ENCODE measurements around the gene FABP2. TPM values are rescaled to one million over a fixed set of nuclear protein-coding genes. Genes with fewer than 3 reads are reported as not detected.

Gene FABP2
- total RNA-seq, 3 donors from 2014 or later (not counting 1 experiment from before 2014, with no cell fraction given): not detected

GRCh38 chr4:119310826-119311225 lies 11.1 kb downstream of the FABP2 start:
- DNase-seq (no peak), ATAC-seq (no peak)
- intact Hi-C loops (cut with micrococcal nuclease): no loop called here
- no peaks in the 10 kb centered on the region for H3K4me1 Mint-ChIP-seq
- H3K27me3 Mint-ChIP-seq (ENCODE audit: low read depth in 2 of 2): peaks cover 21 to 32% of the 10 kb centered on the region in 2 donors
- Histone ChIP-seq H3K4me1 (ENCODE audit: control insufficient read depth, insufficient read depth, low read length) (no peaks in the 10 kb centered on the region), H3K36me3 (ENCODE audit: control insufficient read depth, insufficient read depth, low read length) (no peaks in the 10 kb centered on the region), H3K9me3 (ENCODE audit: control insufficient read depth, insufficient read depth, low read length) (no peaks in the 10 kb centered on the region), H3K4me3 (ENCODE audit: low read length) (no peak overlapping the region), H3K27ac (ENCODE audit: low read length) (no peak overlapping the region), H3K27me3 (ENCODE audit: control insufficient read depth, insufficient read depth, low read length) (no peaks in the 10 kb centered on the region)
- no CpG with 5 or more reads among the region's 1 CpG for WGBS (ENCODE audit: insufficient coverage)
- no peak for TF ChIP-seq CTCF (IDR thresholded peaks at IDR 0.05)
- no peaks in the 10 kb centered on the region for H3K36me3 Mint-ChIP-seq
- H3K9me3 Mint-ChIP-seq: no peaks in the 10 kb centered on the region
- no peak overlapping the region for H3K4me3 Mint-ChIP-seq
- H3K27ac Mint-ChIP-seq: no peak overlapping the region

DNA sequence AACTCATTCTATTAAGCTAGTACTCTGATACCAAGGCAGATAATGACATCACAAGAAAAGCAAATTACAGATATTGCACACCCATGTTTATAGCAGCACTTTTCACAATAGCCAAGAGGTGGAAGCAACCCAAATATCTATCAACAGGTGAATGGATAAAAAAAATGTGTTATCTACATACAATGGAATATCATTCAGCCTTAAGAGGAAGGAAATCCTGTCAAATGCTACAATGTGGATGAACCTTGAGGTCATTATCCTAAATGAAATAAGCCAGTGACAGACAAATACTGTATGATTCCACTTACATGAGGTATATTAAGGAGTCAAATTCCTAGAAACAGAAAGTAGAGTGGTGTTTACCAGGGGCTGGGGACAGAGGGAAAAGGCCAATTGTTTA lies 14.3 kb downstream of the FABP2 start:
- no peaks in the 10 kb centered on the region for H3K9me3 Mint-ChIP-seq

DNA sequence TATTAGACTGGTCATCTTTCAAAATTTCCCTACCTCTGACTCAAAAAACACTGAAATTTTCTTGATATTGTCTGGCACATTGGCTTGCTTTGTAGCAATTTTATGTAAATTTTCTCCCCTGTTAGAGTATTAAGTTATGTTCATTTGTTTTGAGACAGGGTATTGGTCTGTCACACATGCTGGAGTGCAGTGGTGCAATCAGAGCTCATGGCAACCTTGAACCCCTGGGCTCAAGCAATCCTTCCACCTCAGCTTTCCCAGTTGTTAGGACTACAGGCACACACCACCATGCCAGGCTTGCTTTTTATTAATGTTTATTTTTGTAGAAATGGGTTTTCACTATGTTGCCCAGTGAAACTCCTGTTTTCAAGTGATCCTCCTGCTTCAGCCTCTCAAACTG lies 17.5 kb downstream of the FABP2 start:
- Mint-ChIP-seq H3K27ac (no peak overlapping the region), H3K36me3 (no peaks in the 10 kb centered on the region), H3K4me1 (peaks cover 14 to 15% of the 10 kb centered on the region in 2 donors), H3K9me3 (no peaks in the 10 kb centered on the region), H3K27me3 (ENCODE audit: low read depth in 2 of 2) (peaks cover 10 to 16% of the 10 kb centered on the region in 2 donors), H3K4me3 (no peak overlapping the region)
- peaks cover 8% of the 10 kb centered on the region for H3K4me1 ChIP-seq (ENCODE audit: control insufficient read depth, insufficient read depth, low read length)
- no peak for ATAC-seq
- H3K9me3 ChIP-seq (ENCODE audit: control insufficient read depth, insufficient read depth, low read length): no peaks in the 10 kb centered on the region
- TF ChIP-seq CTCF (IDR thresholded peaks at IDR 0.05): no peak
- intact Hi-C loops (cut with micrococcal nuclease): loop anchor here (10.0 kb wide), 1 partner anchor 1030 kb away; no protein-coding TSS in a partner anchor
- DNase-seq: no peak
- H3K27ac ChIP-seq (ENCODE audit: low read length): no peak overlapping the region
- H3K4me3 ChIP-seq (ENCODE audit: low read length): no peak overlapping the region
- no peaks in the 10 kb centered on the region for H3K27me3 ChIP-seq (ENCODE audit: control insufficient read depth, insufficient read depth, low read length)
- H3K36me3 ChIP-seq (ENCODE audit: control insufficient read depth, insufficient read depth, low read length): no peaks in the 10 kb centered on the region

More for the DNA sequence above, 14.3 kb downstream of the FABP2 start:
- H3K27me3 ChIP-seq (ENCODE audit: control insufficient read depth, insufficient read depth, low read length): no peaks in the 10 kb centered on the region
- no peak for TF ChIP-seq CTCF (IDR thresholded peaks at IDR 0.05)
- no peaks in the 10 kb centered on the region for H3K4me1 ChIP-seq (ENCODE audit: control insufficient read depth, insufficient read depth, low read length)
- H3K4me3 Mint-ChIP-seq: no peak overlapping the region
- H3K27ac Mint-ChIP-seq: no peak overlapping the region
- H3K27me3 Mint-ChIP-seq (ENCODE audit: low read depth in 2 of 2): peaks cover 16% of the 10 kb centered on the region in 2 donors
- H3K4me3 ChIP-seq (ENCODE audit: low read length): no peak overlapping the region
- intact Hi-C loops (cut with micrococcal nuclease): loop anchor here (10.0 kb wide), 1 partner anchor 1033 kb away; no protein-coding TSS in a partner anchor
- DNase-seq (no peak), ATAC-seq (no peak)
- no peaks in the 10 kb centered on the region for H3K36me3 ChIP-seq (ENCODE audit: control insufficient read depth, insufficient read depth, low read length)
- H3K36me3 Mint-ChIP-seq: no peaks in the 10 kb centered on the region
- H3K27ac ChIP-seq (ENCODE audit: low read length): no peak overlapping the region
- H3K4me1 Mint-ChIP-seq: no peaks in the 10 kb centered on the region
- no peaks in the 10 kb centered on the region for H3K9me3 ChIP-seq (ENCODE audit: control insufficient read depth, insufficient read depth, low read length)

- Histone ChIP-seq H3K4me3 (ENCODE audit: low read length) (no peak overlapping the region), H3K36me3 (ENCODE audit: control insufficient read depth, insufficient read depth, low read length) (no peaks in the 10 kb centered on the region), H3K4me1 (ENCODE audit: control insufficient read depth, insufficient read depth, low read length) (peaks cover 15% of the 10 kb centered on the region), H3K9me3 (ENCODE audit: control insufficient read depth, insufficient read depth, low read length) (no peaks in the 10 kb centered on the region), H3K27ac (ENCODE audit: low read length) (no peak overlapping the region), H3K27me3 (ENCODE audit: control insufficient read depth, insufficient read depth, low read length) (no peaks in the 10 kb centered on the region)
- TF ChIP-seq CTCF (IDR thresholded peaks at IDR 0.05): no peak
- DNase-seq (no peak), ATAC-seq (no peak)
- H3K4me3 Mint-ChIP-seq: no peak overlapping the region
- WGBS (ENCODE audit: insufficient coverage): 90% methylated on average over 5 of the region's 5 CpGs
- intact Hi-C loops (cut with micrococcal nuclease): loop anchor here (10.0 kb wide), 1 partner anchor 1029 kb away; no protein-coding TSS in a partner anchor
- H3K36me3 Mint-ChIP-seq: no peaks in the 10 kb centered on the region
- H3K27ac Mint-ChIP-seq: no peak overlapping the region
- H3K27me3 Mint-ChIP-seq (ENCODE audit: low read depth in 2 of 2): peaks cover 8 to 16% of the 10 kb centered on the region in 2 donors
- H3K9me3 Mint-ChIP-seq: no peaks in the 10 kb centered on the region
- peaks cover 21 to 22% of the 10 kb centered on the region in 2 donors for H3K4me1 Mint-ChIP-seq
Observed at GRCh38 chr4:119303587-119304305, 18.2 kb downstream of the FABP2 start.

Measured in natural killer cell (primary cell).